H1 (cell line): ENCODE data around the gene SPATA16. TPM values are rescaled to one million over a fixed set of nuclear protein-coding genes. Genes with fewer than 3 reads are reported as not detected.

Experiments
- CTCF ChIA-PET: fragments of 300-600 bp; sonication (Branson Sonifier 250); formaldehyde crosslinking; loops from one replicate; lab custom pipeline; 2021; ENCODE audit not compliant: partially characterized antibody; lab: Charles Lee
- POLR2A ChIA-PET: fragments of 300-600 bp; sonication (Branson Sonifier 250); formaldehyde crosslinking; loops from one replicate; lab custom pipeline; 2021; ENCODE audit warnings: inconsistent platforms; ENCODE audit not compliant: partially characterized antibody; lab: Charles Lee
- DNase-seq, 2 experiments: peaks; one replicate each; pipeline versions ENCODE4 v3.0.0 to v3.0.0-alpha.2; 2010 to 2022; ENCODE audit warnings: low spot score in 2 of 2, low read depth in 1 of 2, mixed read lengths in 1 of 2
- FAIRE-seq: peaks from 2 replicates; lab custom pipeline; 2011; peaks lifted over from hg19 to GRCh38; lab: Jason Lieb, UNC
- H2AFZ ChIP-seq: 2 replicates; pipeline ENCODE4 v1.8.1; 2012; ENCODE audit warnings: low read length, inconsistent platforms
- H2AK5ac ChIP-seq: 2 replicates; pipeline ENCODE4 v1.6.1; 2013; ENCODE audit warnings: low read depth, low read length
- H2BK120ac ChIP-seq: replicated peaks from 2 replicates; pipeline ENCODE3; 2013; ENCODE audit warnings: low read depth, low read length, inconsistent platforms
- H2BK12ac ChIP-seq: 2 replicates; pipeline ENCODE4 v1.6.1; 2013; ENCODE audit warnings: low read depth, low read length
- H2BK15ac ChIP-seq: 2 replicates; pipeline ENCODE4 v1.6.1; 2013; ENCODE audit warnings: low read length
- H2BK20ac ChIP-seq: 2 replicates; pipeline ENCODE4 v1.6.1; 2013; ENCODE audit warnings: low read length
- H2BK5ac ChIP-seq: 2 replicates; pipeline ENCODE4 v1.6.1; 2013; ENCODE audit warnings: low read depth, low read length
- H3K14ac ChIP-seq: 2 replicates; pipeline ENCODE4 v1.6.1; 2013; ENCODE audit warnings: inconsistent platforms; ENCODE audit not compliant: insufficient read length
- H3K18ac ChIP-seq: 2 replicates; pipeline ENCODE4 v1.6.1; 2013; ENCODE audit warnings: low read length; ENCODE audit errors: extremely low read depth
- H3K23ac ChIP-seq: 2 replicates; pipeline ENCODE4 v1.6.1; 2013; ENCODE audit warnings: inconsistent platforms; ENCODE audit not compliant: insufficient read length
- H3K23me2 ChIP-seq: 2 replicates; pipeline ENCODE4 v1.6.1; 2013; ENCODE audit warnings: low read depth, low read length
- H3K27ac ChIP-seq: 2 replicates; pipeline ENCODE4 v1.6.1; 2011; ENCODE audit warnings: low read depth, low read length, inconsistent platforms
- H3K27me3 ChIP-seq, 4 experiments: replicated peaks in 1 of 4; 1 replicate in 1 of 4; 2 replicates in 3 of 4; pipeline versions ENCODE4 v1.6.1 to v1.8.1; 2011 to 2013; ENCODE audit warnings: low read length in 3 of 4, mild to moderate bottlenecking in 3 of 4, inconsistent platforms in 2 of 4, mixed read lengths in 2 of 4, moderate library complexity in 1 of 4; ENCODE audit not compliant: control insufficient read depth in 3 of 4, insufficient read depth in 3 of 4; ENCODE audit errors: extremely low read depth in 1 of 4
- H3K36me3 ChIP-seq, 4 experiments: 2 replicates each; pipeline versions ENCODE4 v1.6.1 to v1.8.1; 2011 to 2013; ENCODE audit warnings: mild to moderate bottlenecking in 4 of 4, low read length in 3 of 4, moderate library complexity in 2 of 4, control low read depth in 1 of 4, inconsistent platforms in 1 of 4; ENCODE audit not compliant: insufficient read depth in 4 of 4, control insufficient read depth in 2 of 4
- H3K4ac ChIP-seq: replicated peaks from 2 replicates; pipeline ENCODE3; 2013; ENCODE audit warnings: low read length, low read depth, mixed read lengths, inconsistent platforms; ENCODE audit not compliant: insufficient read length
- H3K4me1 ChIP-seq, 4 experiments: replicated peaks in 1 of 4; 1 replicate in 1 of 4; 2 replicates in 3 of 4; pipeline versions ENCODE4 v1.6.1 to v1.8.1; 2011 to 2013; ENCODE audit warnings: low read length in 3 of 4, inconsistent platforms in 2 of 4, mixed read lengths in 1 of 4; ENCODE audit not compliant: insufficient read depth in 4 of 4, control insufficient read depth in 3 of 4
- H3K4me2 ChIP-seq, 2 experiments: 2 replicates each; pipeline versions ENCODE4 v1.6.1 to v1.8.1; 2011 to 2013; ENCODE audit warnings: low read depth in 2 of 2, low read length in 2 of 2, control low read depth in 1 of 2, inconsistent platforms in 1 of 2, mild to moderate bottlenecking in 1 of 2; ENCODE audit not compliant: insufficient read depth in 1 of 2
- H3K4me3 ChIP-seq, 4 experiments: fragments of 200-600, 300-600 bp in 1 of 4; sonication (generic), shearing (Covaris generic), sonication (Bioruptor Twin) in 1 of 4; 2 replicates each; pipeline versions ENCODE4 v1.5.1 to v1.8.1; 2011 to 2016; ENCODE audit warnings: low read length in 4 of 4, low read depth in 3 of 4, control low read depth in 2 of 4, inconsistent platforms in 2 of 4, mild to moderate bottlenecking in 2 of 4, mixed read lengths in 1 of 4, moderate library complexity in 1 of 4; ENCODE audit not compliant: insufficient read depth in 2 of 4; ENCODE audit errors: extremely low read depth in 1 of 4
- H3K56ac ChIP-seq: replicated peaks from 2 replicates; pipeline ENCODE3; 2013; ENCODE audit warnings: low read depth, mild to moderate bottlenecking, mixed read lengths, low read length, inconsistent platforms; ENCODE audit not compliant: insufficient read length
- H3K79me1 ChIP-seq: 2 replicates; pipeline ENCODE4 v1.6.1; 2013; ENCODE audit warnings: low read depth, low read length, control low read depth
- H3K79me2 ChIP-seq, 2 experiments: 2 replicates each; pipeline versions ENCODE4 v1.6.1 to v1.8.1; 2012 to 2013; ENCODE audit warnings: low read length in 2 of 2, mild to moderate bottlenecking in 2 of 2, inconsistent platforms in 1 of 2; ENCODE audit not compliant: insufficient read depth in 2 of 2, control insufficient read depth in 1 of 2
- H3K9ac ChIP-seq, 4 experiments: replicated peaks in 1 of 4; 1 replicate in 1 of 4; 2 replicates in 3 of 4; pipeline versions ENCODE4 v1.6.1 to v1.8.1; 2011 to 2013; ENCODE audit warnings: low read depth in 3 of 4, low read length in 3 of 4, control low read depth in 2 of 4, mild to moderate bottlenecking in 2 of 4, moderate library complexity in 2 of 4, inconsistent platforms in 1 of 4; ENCODE audit errors: extremely low read depth in 1 of 4
- H3K9me3 ChIP-seq, 2 experiments: 2 replicates each; pipeline versions ENCODE4 v1.6.1 to v1.8.1; 2012 to 2013; ENCODE audit warnings: mild to moderate bottlenecking in 2 of 2, moderate library complexity in 2 of 2, control low read depth in 1 of 2, inconsistent platforms in 1 of 2, low read depth in 1 of 2, low read length in 1 of 2, mixed read lengths in 1 of 2; ENCODE audit not compliant: insufficient read depth in 2 of 2
- H4K20me1 ChIP-seq, 2 experiments: replicated peaks in 1 of 2; 2 replicates each; pipeline versions ENCODE3 to v1.8.1; 2011 to 2013; ENCODE audit warnings: inconsistent platforms in 2 of 2, low read length in 2 of 2, mild to moderate bottlenecking in 1 of 2; ENCODE audit not compliant: insufficient read depth in 2 of 2, control insufficient read depth in 1 of 2
- H4K5ac ChIP-seq: 2 replicates; pipeline ENCODE4 v1.6.1; 2013; ENCODE audit warnings: low read length, low read depth, mixed read lengths, inconsistent platforms; ENCODE audit not compliant: insufficient read length
- H4K8ac ChIP-seq: 2 replicates; pipeline ENCODE4 v1.8.0; 2013; ENCODE audit warnings: mild to moderate bottlenecking, moderate library complexity, low read length, inconsistent platforms; ENCODE audit not compliant: insufficient read depth; ENCODE audit errors: extremely low read depth
- H4K91ac ChIP-seq: replicated peaks from 2 replicates; pipeline ENCODE3; 2013; ENCODE audit warnings: low read length, mixed read lengths, inconsistent platforms; ENCODE audit not compliant: insufficient read length
- NANOG ChIP-seq: IDR thresholded peaks from 2 replicates; pipeline ENCODE4 v1.6.1; 2011; ENCODE audit warnings: low read length, low read depth, mild to moderate bottlenecking, inconsistent platforms; ENCODE audit not compliant: insufficient read depth, poor library complexity, severe bottlenecking
- PHF8 ChIP-seq: fragments of 200-600 bp; sonication (generic); conservative IDR thresholded peaks from 2 replicates; pipeline ENCODE4 v1.7.1; 2012; ENCODE audit warnings: low read depth, mild to moderate bottlenecking, inconsistent platforms, low read length, moderate library complexity
- RFX5 ChIP-seq: IDR thresholded peaks from 2 replicates; pipeline ENCODE4 v1.6.1; 2011; ENCODE audit warnings: low read depth, low read length, improper control_type of control experiment, borderline replicate concordance
- SIRT6 ChIP-seq: IDR thresholded peaks from one replicate; pipeline ENCODE4 v1.7.1; 2012; ENCODE audit warnings: low read length, inconsistent platforms
- TAF7 ChIP-seq: optimal IDR thresholded peaks from 2 replicates; pipeline ENCODE3; 2011; ENCODE audit warnings: low read depth, mild to moderate bottlenecking, inconsistent platforms, low read length, moderate library complexity, borderline replicate concordance
- YY1 ChIP-seq: IDR thresholded peaks from 2 replicates; pipeline ENCODE4 v1.6.1; 2011; ENCODE audit warnings: low read depth, mild to moderate bottlenecking, low read length
- WGBS, 2 experiments: shearing (Covaris generic) in 1 of 2; methylation state at CpG; one replicate each; pipeline versions ENCODE4 v1.1.6 to v1.1.7; 2013 to 2015; ENCODE audit warnings: low lambda C conversion rate in 2 of 2, mixed read lengths in 2 of 2, inconsistent platforms in 1 of 2, low coverage in 1 of 2, missing lambda C conversion rate in 1 of 2; ENCODE audit not compliant: insufficient replicate concordance in 2 of 2, insufficient coverage in 1 of 2, insufficient read length in 1 of 2; ENCODE audit errors: extremely low coverage in 1 of 2, missing lambda C conversion rate in 1 of 2; 5-methylcytosine and 5-hydroxymethylcytosine counted together
- polyA plus RNA-seq, 7 experiments: library from polyadenylated mRNA; depleted of rRNA in 3 of 7; stranded (reverse) in 5 of 7; unstranded in 2 of 7; fragments of >200 nt in 5 of 7; fragments of 200-250 nt in 2 of 7; gene quantifications; 1 replicate in 5 of 7; 2 replicates in 1 of 7; 4 replicates in 1 of 7; pipeline versions ENCODE4 v1.2.1 to v1.2.3, GENCODE V29; 2011 to 2013; ENCODE audit warnings: missing spikeins in 2 of 7, mixed read lengths in 2 of 7
- total RNA-seq: library from RNA; stranded (reverse); fragmentation: NEBNext Ultra II Directional; extraction: Animal tissue kit (Norgen Biotek cat#: 25700); gene quantifications from 2 replicates; pipeline ENCODE4 v1.2.1, GENCODE V29; 2021

Gene SPATA16
- total and polyA plus RNA-seq, 2 of the 8 experiments (the other 6 are each of a cell fraction or from before 2014, with no cell fraction given), result 0.05 to 2.7 TPM

DNA sequence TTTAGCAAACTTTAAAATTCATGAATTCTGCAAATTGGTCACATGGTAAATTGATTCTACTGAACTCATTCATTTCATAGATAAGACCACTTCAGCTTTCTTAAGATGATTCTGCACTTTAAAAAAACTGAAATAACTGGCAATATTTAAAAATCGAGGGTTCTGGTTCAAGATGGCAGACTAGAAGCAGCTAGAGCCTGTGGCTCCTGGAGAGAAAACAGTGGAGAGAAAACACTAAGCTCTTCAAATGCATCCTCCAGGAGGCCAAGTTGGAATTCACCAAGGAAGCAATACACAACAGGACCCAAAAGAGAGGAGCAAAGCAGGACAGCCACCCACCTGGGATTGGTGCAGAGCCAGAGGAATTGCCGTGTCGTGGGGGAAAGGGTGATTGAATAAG is 132.1 kb downstream of the SPATA16 start:
- FAIRE-seq, result no peak

More for the DNA sequence above, 132.1 kb downstream of the SPATA16 start:
- ChIA-PET CTCF (interaction anchor here (1.1 to 3.1 kb wide), 4 partner anchors 13 to 363 kb away, joined by 3 to 19 read pairs (median 3); no protein-coding TSS in a partner anchor), POLR2A (no interaction called here)
- no peak overlapping the region for H4K91ac ChIP-seq
- H3K56ac ChIP-seq, result no peak overlapping the region
- no peak overlapping the region for H3K27ac ChIP-seq
- H3K23me2 ChIP-seq, result no peaks in the 10 kb centered on the region
- H2AFZ ChIP-seq, result 0 out of 2 replicates have a peak overlapping the region, but pooled peaks have one; percentile 72
- H4K20me1 ChIP-seq, result no peaks in the 10 kb centered on the region
- no peaks in the 10 kb centered on the region for H3K79me1 ChIP-seq
- no peak overlapping the region for H2BK15ac ChIP-seq
- H3K79me2 ChIP-seq, result no peaks in the 10 kb centered on the region
- H3K4me1 ChIP-seq, result peaks cover 0 to 6% (median 0%) of the 10 kb centered on the region in 4 experiments; a peak in 2 of 7 replicates
- TF ChIP-seq TAF7 (no peak), NANOG (no peak), YY1 (peak; percentile 56; the same call in 1 of the 2 replicates), SIRT6 (no peak), RFX5 (no peak), PHF8 (no peak)
- TF ChIP-seq, all 59 proteins: peak for 1
- Histone ChIP-seq H4K5ac (no peak overlapping the region), H3K9me3 (no peaks in the 10 kb centered on the region; a peak in 1 of 4 replicates), H2BK5ac (no peak overlapping the region), H2AK5ac (no peak overlapping the region), H3K36me3 (no peaks in the 10 kb centered on the region), H3K4ac (no peak overlapping the region), H2BK120ac (no peak overlapping the region), H2BK12ac (no peak overlapping the region), H3K14ac (no peak overlapping the region), H3K18ac (0 out of 2 replicates have a peak overlapping the region, but pooled peaks have one; percentile 48), H3K23ac (no peak overlapping the region), H3K4me3 (no peak overlapping the region), H2BK20ac (no peak overlapping the region), H4K8ac (no peak overlapping the region), H3K27me3 (no peaks in the 10 kb centered on the region), H3K4me2 (no peak overlapping the region), H3K9ac (no peak overlapping the region)
- DNase-seq, result no peak
- 94% methylated on average over 3 of the region's 3 CpGs; no CpG with 5 or more reads in 1 of the 2 experiments for WGBS, 2 experiments
